ENCODE results near the gene RPS26.

GRCh38 chr12:56071648-56072047, 29.9 kb downstream of the RPS26 start:
- TF ChIP-seq EZH2phosphoT487 (IDR thresholded peaks at IDR 0.05; ENCODE audit: borderline replicate concordance) (no peak), CTCF (IDR thresholded peaks at IDR 0.05 in 2 of 3, conservative IDR thresholded peaks at IDR 0.05 in 1 of 3; ENCODE audit: borderline replicate concordance in 1 of 3, insufficient read depth in 1 of 3, low read depth in 2 of 3, low read length in 2 of 3) (no peak), POLR2AphosphoS5 (IDR thresholded peaks at IDR 0.05; ENCODE audit: low read depth, low read length) (no peak), JUND (IDR thresholded peaks at IDR 0.05) (no peak), SP1 (IDR thresholded peaks at IDR 0.05; ENCODE audit: low read depth) (no peak), REST (IDR thresholded peaks at IDR 0.05; ENCODE audit: low read depth) (no peak), POLR2A (IDR thresholded peaks at IDR 0.05; ENCODE audit: borderline replicate concordance, extremely low read depth, insufficient read depth, insufficient read length) (no peak), EZH2 (IDR thresholded peaks at IDR 0.05) (no peak), CEBPB (IDR thresholded peaks at IDR 0.05; ENCODE audit: low read depth) (no peak), MAX (IDR thresholded peaks at IDR 0.05) (no peak), CBX3 (IDR thresholded peaks at IDR 0.05; ENCODE audit: low read depth) (no peak)

Data from HCT116 (cell line).